Colonic mucosa (tissue), 4 donors: ENCODE results near the gene C1QTNF9B. TPM values are rescaled to one million over a fixed set of nuclear protein-coding genes. Genes with fewer than 3 reads are reported as not detected.

ENCODE experiments used
- DNase-seq: peaks from one replicate; pipeline ENCODE4 v3.0.0-alpha.2; 2020
- H3K27ac ChIP-seq: fragments of 200-600 bp; one replicate; pipeline ENCODE4 v1.8.0; 2021
- H3K27me3 ChIP-seq: fragments of 200-600 bp; one replicate; pipeline ENCODE4 v1.8.0; 2021
- H3K36me3 ChIP-seq: fragments of 200-600 bp; one replicate; pipeline ENCODE4 v1.8.0; 2021
- H3K4me1 ChIP-seq: fragments of 200-600 bp; one replicate; pipeline ENCODE4 v1.8.0; 2021; ENCODE audit warnings: mild to moderate bottlenecking
- H3K4me3 ChIP-seq: fragments of 200-600 bp; one replicate; pipeline ENCODE4 v1.8.0; 2021
- H3K9ac ChIP-seq, 2 donors: one replicate each; pipeline ENCODE4 v1.7.0; 2013; ENCODE audit warnings: control low read depth in 2 of 2, low read depth in 2 of 2, low read length in 2 of 2
- H3K9me3 ChIP-seq: fragments of 200-600 bp; one replicate; pipeline ENCODE4 v1.8.0; 2021
- CTCF ChIP-seq: fragments of 200-600 bp; IDR thresholded peaks from one replicate; pipeline ENCODE4 v1.8.0; 2022; ENCODE audit warnings: antibody characterized with exemption, mild to moderate bottlenecking
- intact Hi-C: fragments of 100-400 bp; cut with DNase I; formaldehyde crosslinking; loops from one replicate; pipeline ENCODE4 v1.14.1; 2022
- total RNA-seq, 2 donors: library from RNA; stranded (reverse); fragmentation: NEBNext Ultra II Directional in 1 of 2; extraction: Animal tissue kit (Norgen Biotek cat#: 25700) in 1 of 2; gene quantifications; one replicate each; pipeline ENCODE4 v1.2.1, GENCODE V29; 2021
- donor health status: healthy.
- donor health status: DM: no; HTN: no; CAD: no.
- donor health status: DM: no; HTN: no; CAD: no.

C1QTNF9B gene
- total RNA-seq, 2 donors from 2014 or later = 0.27 TPM; not detected in 1

GRCh38 chr13:23852351-23852750 is 45.0 kb downstream of the C1QTNF9B start:
- TF ChIP-seq CTCF = no peak
- intact Hi-C loops = no loop called here
- Histone ChIP-seq H3K9me3 (no peaks in the 10 kb centered on the region), H3K27ac (no peak overlapping the region), H3K4me3 (no peak overlapping the region), H3K36me3 (no peaks in the 10 kb centered on the region), H3K9ac (no peak overlapping the region), H3K27me3 (no peaks in the 10 kb centered on the region), H3K4me1 (no peaks in the 10 kb centered on the region)
- no peak for DNase-seq

DNA sequence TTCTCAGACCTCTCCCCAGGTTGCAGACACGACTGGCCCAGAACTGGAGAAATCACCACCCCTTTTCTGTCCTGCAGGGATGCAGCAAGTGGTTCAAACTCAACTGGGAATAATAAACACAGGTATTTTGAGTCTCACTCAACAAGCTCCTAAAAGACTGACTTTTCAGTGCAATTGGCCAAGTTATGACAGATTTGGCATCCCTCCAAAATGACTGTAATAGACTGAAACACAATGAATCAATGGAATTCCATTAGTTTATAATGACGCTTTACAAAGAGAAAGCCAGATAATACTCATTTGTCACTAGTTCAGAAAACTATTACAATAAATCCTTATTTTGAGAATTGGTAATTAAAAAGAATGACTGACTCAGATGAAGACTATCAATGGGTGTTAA is 46.2 kb downstream of the C1QTNF9B start:
- H3K4me1 ChIP-seq = no peaks in the 10 kb centered on the region
- no peaks in the 10 kb centered on the region for H3K27me3 ChIP-seq
- H3K27ac ChIP-seq = no peak overlapping the region
- H3K4me3 ChIP-seq = no peak overlapping the region
- DNase-seq = no peak
- TF ChIP-seq CTCF = no peak
- no peak overlapping the region for H3K9ac ChIP-seq
- no peaks in the 10 kb centered on the region for H3K9me3 ChIP-seq
- no peaks in the 10 kb centered on the region for H3K36me3 ChIP-seq
- intact Hi-C loops = no loop called here

GRCh38 chr13:23850134-23850533 is 47.2 kb downstream of the C1QTNF9B start:
- Histone ChIP-seq H3K36me3 (no peaks in the 10 kb centered on the region), H3K27ac (no peak overlapping the region), H3K9ac (no peak overlapping the region), H3K9me3 (no peaks in the 10 kb centered on the region), H3K4me3 (no peak overlapping the region), H3K4me1 (no peaks in the 10 kb centered on the region), H3K27me3 (no peaks in the 10 kb centered on the region)
- no peak for TF ChIP-seq CTCF
- DNase-seq = no peak
- intact Hi-C loops = no loop called here

GRCh38 chr13:23849670-23850069 is 47.6 kb downstream of the C1QTNF9B start:
- Histone ChIP-seq H3K36me3 (no peaks in the 10 kb centered on the region), H3K4me1 (no peaks in the 10 kb centered on the region), H3K9ac (no peak overlapping the region), H3K9me3 (no peaks in the 10 kb centered on the region), H3K27ac (no peak overlapping the region), H3K27me3 (no peaks in the 10 kb centered on the region), H3K4me3 (no peak overlapping the region)
- no peak for TF ChIP-seq CTCF
- no peak for DNase-seq
- intact Hi-C loops = no loop called here

DNA sequence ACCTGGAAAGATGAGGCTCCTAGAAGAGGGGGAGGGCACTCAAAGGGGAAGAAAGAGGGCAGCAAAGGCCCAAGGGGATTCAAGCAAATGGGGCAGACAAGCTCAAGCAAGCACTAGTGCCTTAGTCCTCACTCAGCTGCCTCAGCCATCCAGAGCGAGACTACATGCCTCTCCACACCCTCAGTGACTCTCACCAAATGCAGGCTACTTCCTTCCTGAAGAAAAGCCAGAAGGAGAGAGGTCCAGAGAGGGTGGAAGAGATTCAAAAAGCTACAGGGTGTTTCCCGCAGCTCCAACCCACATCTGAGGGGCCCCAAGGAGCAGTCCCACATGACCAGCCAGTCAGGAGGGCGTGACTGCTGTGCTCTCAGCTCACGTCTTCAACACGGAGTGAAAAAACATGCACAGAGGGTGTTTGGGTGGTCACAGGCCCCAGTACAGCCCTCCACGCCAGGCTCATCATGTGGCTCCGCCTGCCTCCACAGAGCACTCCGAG is 48.6 kb downstream of the C1QTNF9B start:
- no peaks in the 10 kb centered on the region for H3K27me3 ChIP-seq
- no peaks in the 10 kb centered on the region for H3K4me1 ChIP-seq
- DNase-seq = no peak
- TF ChIP-seq CTCF = no peak
- no peak overlapping the region for H3K9ac ChIP-seq
- no peak overlapping the region for H3K4me3 ChIP-seq
- H3K36me3 ChIP-seq = no peaks in the 10 kb centered on the region
- H3K9me3 ChIP-seq = no peaks in the 10 kb centered on the region
- intact Hi-C loops = no loop called here
- no peak overlapping the region for H3K27ac ChIP-seq

- Histone ChIP-seq H3K36me3 (no peaks in the 10 kb centered on the region), H3K4me3 (no peak overlapping the region), H3K9ac (no peak overlapping the region), H3K27ac (no peak overlapping the region), H3K4me1 (no peaks in the 10 kb centered on the region), H3K27me3 (no peaks in the 10 kb centered on the region), H3K9me3 (no peaks in the 10 kb centered on the region)
- no peak for DNase-seq
- intact Hi-C loops = no loop called here
- TF ChIP-seq CTCF = no peak
Observed at GRCh38 chr13:23848019-23848418, 49.3 kb downstream of the C1QTNF9B start.
